C1 segment of cervical spinal cord (tissue), 14 donors: ENCODE results near the gene RBM34.
"Not testable (repeated sequence)": the region's sequence is repeated elsewhere in the genome, so short reads cannot be mapped to it uniquely, and the experiment has no call there.

Source experiments
- DNase-seq, 14 donors: peaks; one replicate each; lab custom pipeline; 2025; lab: John Stamatoyannopoulos, UW

Gene RBM34

DNA sequence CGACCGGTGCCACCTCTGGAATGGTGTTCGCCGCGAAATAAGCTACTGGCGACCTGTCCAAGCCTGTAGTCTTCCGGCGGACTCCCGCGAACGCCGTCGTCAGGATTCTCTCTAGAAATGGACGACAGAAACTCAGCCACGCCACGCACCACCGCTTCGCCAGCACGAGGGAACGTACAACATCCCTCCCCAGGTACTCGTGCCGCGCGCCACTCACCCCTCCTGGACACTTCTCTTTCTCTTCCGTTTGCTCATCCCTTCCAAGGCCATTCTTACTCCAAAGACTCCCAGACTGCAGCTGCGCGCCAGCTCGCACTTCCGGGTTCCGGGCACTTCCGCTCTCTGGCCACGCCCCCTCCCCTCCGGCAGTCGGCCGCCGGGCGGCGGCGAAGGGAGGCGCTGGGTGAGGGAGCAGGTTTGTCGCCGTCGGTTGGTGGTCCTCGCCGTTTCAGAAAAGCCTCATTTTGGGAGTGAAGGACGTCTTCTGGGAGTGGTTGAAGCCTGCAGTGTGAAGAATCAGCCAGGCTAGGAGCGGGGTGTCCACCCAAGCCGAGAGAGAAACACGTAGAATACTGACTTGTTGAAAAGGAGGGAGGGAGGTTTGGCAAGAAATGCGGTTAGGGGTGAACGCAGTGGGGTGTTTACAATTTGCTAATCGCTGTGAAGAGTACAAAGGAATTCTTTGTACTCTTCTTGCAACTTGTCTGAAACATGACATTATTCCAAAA lies at the start of gene RBM34:
Gene RBM34, minus strand, starts transcription at position 294 of the 728 bp plus-strand sequence. Its CDS starts 24 bp downstream, at position 270.
- DNase-seq: peak; percentile 45 to 95 (median 86)

GRCh38 chr1:235207209-235207565 lies 46.1 kb upstream of the RBM34 start:
- no peak for DNase-seq

DNA sequence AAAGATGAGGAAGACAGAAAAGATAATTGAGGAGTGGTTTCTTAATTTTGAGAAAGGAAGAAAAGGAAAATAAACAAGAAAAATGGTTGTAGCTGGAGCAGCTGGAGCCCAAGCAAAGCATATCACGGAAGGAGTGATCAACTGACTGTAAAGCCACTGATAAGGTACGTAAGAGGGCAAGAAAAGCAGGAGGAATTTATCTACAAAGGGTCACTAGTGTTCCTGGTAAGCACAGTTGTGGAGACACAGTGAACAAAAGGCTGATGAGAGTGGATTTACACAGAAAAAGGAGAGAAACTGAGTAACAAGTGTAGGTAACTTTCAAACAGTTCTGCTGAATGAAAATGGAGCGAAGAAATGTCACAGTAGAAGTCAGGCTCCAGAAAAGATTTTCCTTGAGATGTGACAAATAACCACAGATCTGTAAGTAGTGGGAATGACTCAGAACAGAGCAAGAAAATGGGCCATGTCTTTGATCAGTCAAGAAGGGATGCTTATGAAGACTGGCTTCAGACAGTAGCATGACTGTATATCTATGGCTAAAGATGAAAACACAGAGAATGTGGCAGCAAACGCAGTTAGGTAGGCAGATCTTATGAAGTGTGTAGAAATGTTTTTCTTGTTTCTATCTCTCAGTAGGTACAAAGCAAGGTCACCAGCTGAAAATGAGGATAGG lies 45.6 kb upstream of the RBM34 start:
- no peak for DNase-seq

DNA sequence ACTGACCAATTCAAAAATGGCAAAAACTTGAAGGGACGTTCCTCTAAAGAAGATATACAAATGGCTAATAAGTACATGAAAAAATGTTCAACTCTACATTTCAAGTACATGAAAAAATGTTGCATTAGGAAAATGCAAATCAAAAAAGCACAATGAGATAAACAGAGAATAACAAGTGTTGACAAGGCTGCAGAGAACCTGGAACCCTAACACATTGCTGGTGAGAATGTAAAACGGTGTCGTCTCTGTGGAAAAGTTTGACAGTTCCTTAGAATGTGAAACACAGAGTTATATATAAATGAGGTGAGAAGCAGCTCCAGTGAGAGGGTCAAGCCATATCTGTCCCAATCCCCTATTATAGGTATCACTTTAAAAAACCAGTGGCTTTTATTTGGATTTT lies 44.6 kb upstream of the RBM34 start:
- DNase-seq: no peak

DNA sequence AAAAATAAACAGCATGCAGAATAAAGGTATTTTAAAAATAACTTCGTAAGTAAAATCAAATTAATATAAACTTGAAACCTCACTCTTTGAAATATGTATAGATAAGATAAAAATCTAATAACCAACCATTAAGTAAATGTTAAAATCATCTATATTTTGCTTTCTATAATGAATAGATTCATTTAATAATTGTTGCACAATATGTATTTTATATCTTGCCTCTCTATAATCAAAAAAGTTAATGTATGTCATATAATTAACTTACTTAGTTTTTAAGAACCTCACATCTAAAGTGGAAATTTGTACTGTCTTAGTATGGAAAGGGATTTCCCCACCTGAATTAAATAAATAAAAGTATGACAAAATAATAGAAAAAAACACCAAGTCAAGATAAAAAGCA lies 42.4 kb upstream of the RBM34 start:
- DNase-seq: no peak

DNA sequence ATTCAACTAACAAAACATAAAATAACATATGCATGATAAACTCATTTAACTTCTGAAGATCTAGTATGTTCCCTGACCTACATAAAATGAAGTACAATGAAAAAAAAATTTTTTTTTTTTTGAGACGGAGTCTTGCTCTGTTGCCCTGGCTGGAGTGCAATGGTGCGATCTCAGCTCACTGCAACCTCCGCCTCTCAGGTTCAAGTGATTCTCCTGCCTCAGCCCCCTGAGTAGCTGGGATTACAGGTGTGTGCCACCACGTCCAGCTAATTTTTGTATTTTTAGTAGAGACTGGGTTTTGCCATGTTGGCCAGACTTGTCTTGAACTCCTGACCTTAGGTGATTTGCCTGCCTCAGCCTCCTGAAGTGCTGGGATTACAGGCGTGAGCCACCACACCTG lies 41.4 kb upstream of the RBM34 start:
- not testable (repeated sequence) for DNase-seq

DNA sequence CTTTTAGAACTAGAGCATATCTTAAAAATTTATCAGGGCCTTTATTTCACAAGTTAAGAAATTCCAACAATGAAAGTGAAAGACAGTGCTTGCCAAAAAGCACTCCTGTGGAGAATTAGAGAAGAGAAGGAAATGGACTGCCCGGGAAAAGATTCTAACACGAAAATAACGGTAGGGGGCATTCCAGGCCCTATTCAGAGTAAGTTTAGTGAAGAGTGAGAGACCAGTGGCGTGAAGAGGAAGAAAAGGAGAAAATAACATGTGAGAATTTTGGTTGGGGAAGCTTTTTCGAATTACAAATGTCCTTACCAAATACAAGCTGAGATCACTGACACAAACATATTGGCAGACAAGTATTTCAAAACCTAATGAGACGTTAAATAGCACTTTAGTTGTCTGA lies 38.4 kb upstream of the RBM34 start:
- no peak for DNase-seq

- no peak for DNase-seq
These were observed 29.4 kb upstream of the RBM34 start for GRCh38 chr1:235190431-235190830.

DNA sequence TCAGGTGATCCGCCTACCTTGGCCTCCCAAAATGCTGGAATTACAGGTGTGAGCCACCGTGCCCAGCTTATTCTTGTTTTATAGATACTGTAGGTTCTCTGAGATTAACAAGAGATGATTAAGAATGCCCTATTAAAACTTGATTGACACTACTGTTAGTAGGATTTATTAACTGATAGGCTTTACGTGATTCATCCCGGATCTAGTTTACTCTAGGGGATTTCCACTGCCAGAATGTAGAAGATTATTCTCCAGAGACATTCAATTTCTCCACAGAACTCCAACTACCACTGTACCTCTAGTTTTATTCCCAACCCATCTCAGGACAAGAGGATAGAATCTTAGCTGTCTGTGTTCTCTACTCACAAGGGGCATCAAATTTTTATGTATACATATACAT lies 26.3 kb upstream of the RBM34 start:
- DNase-seq: no peak

- no peak for DNase-seq
These were observed 20.7 kb upstream of the RBM34 start for GRCh38 chr1:235181561-235182245.

DNA sequence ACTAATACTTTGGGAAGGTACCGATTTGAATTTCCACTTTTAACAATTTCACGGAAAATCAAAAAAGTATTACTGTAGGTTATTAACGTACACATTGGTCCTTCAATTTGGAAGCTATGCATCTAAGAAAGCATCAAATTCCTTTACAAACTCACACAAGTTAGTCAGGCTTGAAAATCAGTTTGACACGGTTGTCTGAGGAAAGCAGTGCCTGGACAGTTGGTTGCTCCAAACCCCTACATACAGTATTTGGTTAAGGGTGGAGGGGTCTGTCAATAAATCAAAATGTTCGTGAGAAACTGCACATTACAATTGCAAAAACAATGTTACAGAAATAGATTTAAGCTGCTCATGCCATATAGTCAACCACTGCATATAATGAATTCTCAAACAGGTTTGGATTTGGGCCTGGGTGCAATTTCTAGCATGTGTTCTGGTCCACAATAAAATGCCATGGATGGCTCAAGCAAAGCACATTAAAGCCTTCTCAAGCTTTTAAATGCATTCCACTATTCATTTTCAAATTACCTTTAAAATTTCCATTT lies 19.9 kb upstream of the RBM34 start:
- DNase-seq: no peak

DNA sequence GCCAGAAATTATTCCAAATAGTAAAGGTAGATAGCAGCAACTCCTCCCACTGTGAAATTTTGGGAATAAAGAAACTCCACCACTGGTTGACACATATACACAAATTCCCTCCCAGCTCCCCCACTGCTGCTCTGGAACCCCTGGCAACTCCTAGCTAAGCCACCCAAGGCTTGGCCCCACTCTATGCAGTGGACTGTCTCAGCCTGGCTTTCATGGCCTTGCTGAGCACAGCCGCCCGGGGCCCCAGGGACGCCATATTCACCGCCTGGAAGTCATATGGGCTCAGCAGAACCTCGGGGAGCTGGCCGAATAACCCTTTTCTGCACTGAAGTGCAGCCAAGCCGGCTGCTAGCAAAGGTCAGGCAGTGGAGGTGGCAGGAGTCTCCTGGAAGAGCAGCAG lies 15.4 kb upstream of the RBM34 start:
- DNase-seq: no peak

DNA sequence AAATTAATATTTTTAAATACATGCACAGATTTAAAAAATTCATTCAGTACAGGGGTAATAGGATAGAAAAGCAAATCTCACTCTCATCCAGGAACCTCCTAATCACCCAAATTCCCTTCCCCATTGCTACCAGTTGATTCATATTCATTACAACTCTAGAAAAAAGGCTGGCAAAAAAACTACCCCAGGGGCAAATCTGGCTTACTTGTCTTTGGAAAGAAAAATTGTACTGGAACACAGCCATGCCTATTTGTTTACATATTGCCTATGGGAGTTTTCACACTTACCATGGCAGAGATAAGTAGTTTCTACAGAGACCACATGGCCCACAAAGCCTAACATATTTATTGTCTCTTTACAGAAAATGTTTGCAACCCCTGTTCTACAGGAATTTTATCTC lies 8.9 kb upstream of the RBM34 start:
- no peak for DNase-seq

DNA sequence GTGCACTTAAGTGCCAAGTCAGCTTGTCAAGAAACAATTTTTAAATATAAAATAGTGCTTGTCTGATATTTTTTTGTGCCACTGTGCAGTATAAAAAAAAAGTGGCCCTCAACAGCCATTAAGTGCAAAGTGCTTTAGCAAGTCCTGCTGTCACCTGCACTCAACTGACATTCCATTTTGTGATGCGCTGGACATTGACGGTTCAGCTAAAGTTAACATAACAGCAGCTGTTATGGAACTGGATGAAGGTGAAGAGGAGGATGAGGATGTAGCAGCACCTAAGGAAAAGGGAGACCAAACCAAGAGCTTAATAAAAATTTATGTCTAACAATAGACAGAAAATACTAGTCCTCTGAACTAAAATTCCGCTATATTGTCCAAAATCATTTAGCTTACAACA lies 7.3 kb upstream of the RBM34 start:
- DNase-seq: no peak

- DNase-seq: peak in 2 of 14 donors; percentile 15 to 28
These were observed 756 bp upstream of the RBM34 start for GRCh38 chr1:235161685-235162327.

- DNase-seq: no peak
These were observed 580 bp downstream of the RBM34 start for GRCh38 chr1:235160383-235160956.

- DNase-seq: not testable (repeated sequence)
These were observed 1.1 kb downstream of the RBM34 start for GRCh38 chr1:235159930-235160329.

DNA sequence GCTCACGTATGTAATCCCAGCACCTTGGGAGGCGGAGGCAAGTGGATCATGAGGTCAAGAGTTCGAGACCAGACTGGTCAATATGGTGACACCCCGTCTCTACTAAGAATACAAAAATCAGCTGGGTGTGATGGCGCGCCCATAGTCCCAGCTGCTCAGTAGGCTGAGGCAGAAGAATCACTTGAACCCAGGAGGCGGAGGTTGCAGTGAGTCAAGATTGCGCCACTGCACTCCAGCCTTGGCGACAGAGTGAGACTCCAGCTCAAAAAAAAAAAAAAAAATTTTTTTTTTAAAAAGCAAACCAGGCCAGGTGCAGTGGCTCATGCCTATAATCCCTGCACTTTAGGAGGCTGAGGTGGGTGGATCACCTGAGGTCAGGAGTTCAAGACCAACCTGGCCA lies 1.8 kb downstream of the RBM34 start:
- not testable (repeated sequence) for DNase-seq

DNA sequence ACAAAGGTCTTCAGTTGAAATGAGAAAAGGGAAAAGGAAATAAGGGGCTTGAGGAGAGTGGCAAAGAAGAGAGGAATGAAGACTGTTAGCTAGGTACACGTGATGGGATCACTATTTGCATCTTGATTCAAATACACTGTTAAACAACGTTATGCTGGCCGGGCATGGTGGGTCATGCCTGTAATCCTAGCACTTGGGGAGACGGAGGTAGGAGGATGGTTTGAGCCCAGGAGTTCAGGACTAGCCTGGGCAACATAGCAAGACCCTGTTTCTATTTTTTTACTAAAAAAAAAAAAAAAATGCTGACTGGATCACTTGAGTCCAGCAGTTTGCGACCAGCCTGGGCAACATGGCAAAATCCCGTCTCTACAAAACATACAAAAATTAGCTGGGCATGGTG lies 2.4 kb downstream of the RBM34 start:
- DNase-seq: no peak

DNA sequence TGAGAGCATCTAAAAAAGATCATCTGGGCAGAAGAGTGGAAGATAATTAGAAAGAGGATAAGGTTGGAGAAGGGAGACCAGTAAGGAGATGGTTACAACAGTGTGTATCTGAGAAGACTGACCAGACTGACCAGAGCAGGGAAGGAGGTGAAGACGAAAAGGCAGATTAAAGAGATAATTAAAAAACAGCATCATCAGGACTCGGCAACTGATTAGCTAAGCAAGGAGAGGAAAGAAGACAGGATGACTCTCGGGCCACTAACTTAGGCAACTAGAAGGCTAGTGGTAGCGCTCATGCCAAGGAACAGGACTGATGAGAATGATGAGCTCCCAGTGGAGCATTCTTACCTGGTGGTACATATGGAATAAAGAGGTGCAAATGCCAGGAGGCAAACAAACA lies 3.9 kb downstream of the RBM34 start:
- no peak for DNase-seq

DNA sequence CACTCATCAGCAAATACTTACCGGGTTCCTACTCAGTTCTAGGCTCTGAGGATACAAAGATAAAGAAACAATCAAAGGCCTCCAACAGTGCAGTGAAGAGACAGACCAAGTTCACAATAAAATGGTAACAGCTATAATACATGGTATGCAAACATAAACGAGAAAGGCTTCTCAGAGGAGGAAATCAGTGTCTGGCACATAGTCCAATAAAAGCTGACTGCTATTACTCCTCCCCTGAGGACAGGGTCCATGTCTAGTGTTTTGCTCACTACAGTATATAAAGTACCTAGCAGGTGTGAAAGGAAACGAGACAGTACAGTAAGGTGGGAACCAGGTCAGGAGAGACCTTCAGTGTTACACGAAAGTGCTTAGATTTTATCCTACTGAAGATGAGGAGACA lies 4.3 kb downstream of the RBM34 start:
- no peak for DNase-seq

DNA sequence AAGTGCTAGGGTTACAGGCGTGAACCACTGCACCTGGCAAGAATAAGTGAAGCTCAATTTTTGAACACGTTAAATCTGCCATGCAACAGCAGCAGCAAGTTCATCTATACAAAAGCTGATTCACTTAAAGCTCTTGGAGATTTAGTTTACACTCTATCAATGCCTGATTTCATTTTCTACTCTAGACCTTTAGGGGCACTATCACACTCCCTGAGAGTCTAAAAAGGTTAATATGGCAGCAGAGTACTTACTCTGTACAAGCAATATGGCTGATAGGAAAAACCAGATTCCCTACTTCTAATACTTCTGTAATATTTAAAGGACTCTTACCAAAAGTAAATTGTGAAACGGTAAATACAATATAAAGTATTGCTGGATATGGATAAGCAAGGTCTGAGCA lies 4.8 kb downstream of the RBM34 start:
- no peak for DNase-seq
